DOHH2 (cell line): ENCODE measurements around the gene FSTL1.

Experiments
- EZH2phosphoT487 ChIP-seq: fragments of 200-600 bp; sonication (generic); IDR thresholded peaks from 2 replicates; pipeline ENCODE4 v1.6.1; 2017; ENCODE audit warnings: borderline replicate concordance, mild to moderate bottlenecking, antibody characterized with exemption, low read length, moderate library complexity, mixed read lengths
- TF ChIP-seq, protein P1 (sequence below): fragments of 200-600 bp; sonication (generic); IDR thresholded peaks from one replicate; pipeline ENCODE4 v1.5.1; 2014; ENCODE audit warnings: antibody characterized with exemption, mild to moderate bottlenecking, low read depth, low read length; ENCODE audit not compliant: poor library complexity, severe bottlenecking

DNA sequence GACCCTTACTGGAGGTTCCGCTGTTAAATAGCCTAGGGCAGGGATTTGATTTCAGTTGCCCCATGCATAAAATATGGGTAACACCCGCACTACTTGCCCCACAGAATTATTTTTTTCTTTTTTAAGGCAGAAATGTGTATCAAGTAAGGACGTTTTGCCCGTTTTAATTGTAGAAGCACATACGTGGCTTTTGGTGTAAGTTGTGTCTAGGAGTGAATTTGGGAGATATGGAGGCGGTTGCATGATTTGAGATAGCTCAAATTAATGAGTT, 101.0 kb downstream of the FSTL1 start:
- TF ChIP-seq, protein P1, sequence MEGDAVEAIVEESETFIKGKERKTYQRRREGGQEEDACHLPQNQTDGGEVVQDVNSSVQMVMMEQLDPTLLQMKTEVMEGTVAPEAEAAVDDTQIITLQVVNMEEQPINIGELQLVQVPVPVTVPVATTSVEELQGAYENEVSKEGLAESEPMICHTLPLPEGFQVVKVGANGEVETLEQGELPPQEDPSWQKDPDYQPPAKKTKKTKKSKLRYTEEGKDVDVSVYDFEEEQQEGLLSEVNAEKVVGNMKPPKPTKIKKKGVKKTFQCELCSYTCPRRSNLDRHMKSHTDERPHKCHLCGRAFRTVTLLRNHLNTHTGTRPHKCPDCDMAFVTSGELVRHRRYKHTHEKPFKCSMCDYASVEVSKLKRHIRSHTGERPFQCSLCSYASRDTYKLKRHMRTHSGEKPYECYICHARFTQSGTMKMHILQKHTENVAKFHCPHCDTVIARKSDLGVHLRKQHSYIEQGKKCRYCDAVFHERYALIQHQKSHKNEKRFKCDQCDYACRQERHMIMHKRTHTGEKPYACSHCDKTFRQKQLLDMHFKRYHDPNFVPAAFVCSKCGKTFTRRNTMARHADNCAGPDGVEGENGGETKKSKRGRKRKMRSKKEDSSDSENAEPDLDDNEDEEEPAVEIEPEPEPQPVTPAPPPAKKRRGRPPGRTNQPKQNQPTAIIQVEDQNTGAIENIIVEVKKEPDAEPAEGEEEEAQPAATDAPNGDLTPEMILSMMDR = no peak
- no peak for TF ChIP-seq EZH2phosphoT487
